Measurements from ENCODE around the gene BCAT1.
A peak's percentile ranks its signal among the peaks of the same experiment; 100 is the strongest.

BCAT1 gene

GRCh38 chr12:24996820-24997219 is 47.9 kb upstream of the BCAT1 start:
- H3F3A ChIP-seq (ENCODE audit: insufficient read depth, low read length) = peaks cover 5% of the 10 kb centered on the region; the same call in 1 of the 2 replicates
- peak overlapping the region; percentile 73 for H3K9ac ChIP-seq (ENCODE audit: low read length)
- TF ChIP-seq EZH2 (IDR thresholded peaks at IDR 0.05; ENCODE audit: borderline replicate concordance, low read length) = no peak
- no peak for TF ChIP-seq CTCF (IDR thresholded peaks at IDR 0.05; ENCODE audit: low read length)
- H3K4me2 ChIP-seq (ENCODE audit: low read length) = peak overlapping the region; percentile 73
- peaks cover 97% of the 10 kb centered on the region for H3K4me1 ChIP-seq (ENCODE audit: insufficient read depth, low read length, severe bottlenecking)
- H3K27ac ChIP-seq (ENCODE audit: low read depth, low read length, poor library complexity, severe bottlenecking) = peak overlapping the region; percentile 98
- no peak overlapping the region for H2AFZ ChIP-seq (ENCODE audit: low read length)
- no peaks in the 10 kb centered on the region for H3K9me3 ChIP-seq (ENCODE audit: low read length)
- H3K27me3 ChIP-seq (ENCODE audit: insufficient read depth, low read length) = no peaks in the 10 kb centered on the region
- H4K20me1 ChIP-seq (ENCODE audit: insufficient read depth, low read length) = no peaks in the 10 kb centered on the region
- H3K36me3 ChIP-seq (ENCODE audit: insufficient read depth, low read length) = no peaks in the 10 kb centered on the region
- no peaks in the 10 kb centered on the region for H3K79me2 ChIP-seq (ENCODE audit: insufficient read depth, low read length)
- H3K4me3 ChIP-seq (ENCODE audit: low read depth, low read length, poor library complexity, severe bottlenecking) = peak overlapping the region; percentile 46
- H3K9me2 ChIP-seq (ENCODE audit: low read depth, low read length) = no peaks in the 10 kb centered on the region

- Histone ChIP-seq H3K9me3 (ENCODE audit: low read length) (no peaks in the 10 kb centered on the region), H3K4me2 (ENCODE audit: low read length) (peak overlapping the region; percentile 73), H2AFZ (ENCODE audit: low read length) (no peak overlapping the region), H3K9me2 (ENCODE audit: low read depth, low read length) (no peaks in the 10 kb centered on the region), H4K20me1 (ENCODE audit: insufficient read depth, low read length) (no peaks in the 10 kb centered on the region), H3K27ac (ENCODE audit: low read depth, low read length, poor library complexity, severe bottlenecking) (peak overlapping the region; percentile 98), H3K27me3 (ENCODE audit: insufficient read depth, low read length) (no peaks in the 10 kb centered on the region), H3F3A (ENCODE audit: insufficient read depth, low read length) (peaks cover 5% of the 10 kb centered on the region; the same call in 1 of the 2 replicates), H3K9ac (ENCODE audit: low read length) (peak overlapping the region; percentile 73), H3K4me1 (ENCODE audit: insufficient read depth, low read length, severe bottlenecking) (peaks cover 96% of the 10 kb centered on the region), H3K79me2 (ENCODE audit: insufficient read depth, low read length) (no peaks in the 10 kb centered on the region), H3K4me3 (ENCODE audit: low read depth, low read length, poor library complexity, severe bottlenecking) (peak overlapping the region; percentile 46), H3K36me3 (ENCODE audit: insufficient read depth, low read length) (no peaks in the 10 kb centered on the region)
- TF ChIP-seq EZH2 (IDR thresholded peaks at IDR 0.05; ENCODE audit: borderline replicate concordance, low read length) (no peak), CTCF (IDR thresholded peaks at IDR 0.05; ENCODE audit: low read length) (no peak)
Observed at GRCh38 chr12:24996102-24996797, 47.3 kb upstream of the BCAT1 start.

GRCh38 chr12:24993793-24994192 is 44.9 kb upstream of the BCAT1 start:
- no peaks in the 10 kb centered on the region for H3K27me3 ChIP-seq (ENCODE audit: insufficient read depth, low read length)
- peak overlapping the region; percentile 22 for H3K9ac ChIP-seq (ENCODE audit: low read length)
- no peak overlapping the region for H3K4me3 ChIP-seq (ENCODE audit: low read depth, low read length, poor library complexity, severe bottlenecking)
- peak overlapping the region; percentile 75 for H3K27ac ChIP-seq (ENCODE audit: low read depth, low read length, poor library complexity, severe bottlenecking)
- TF ChIP-seq CTCF (IDR thresholded peaks at IDR 0.05; ENCODE audit: low read length) = no peak
- no peak for TF ChIP-seq EZH2 (IDR thresholded peaks at IDR 0.05; ENCODE audit: borderline replicate concordance, low read length)
- no peaks in the 10 kb centered on the region for H3K9me3 ChIP-seq (ENCODE audit: low read length)
- no peaks in the 10 kb centered on the region for H4K20me1 ChIP-seq (ENCODE audit: insufficient read depth, low read length)
- H3K9me2 ChIP-seq (ENCODE audit: low read depth, low read length) = no peaks in the 10 kb centered on the region
- H3K4me1 ChIP-seq (ENCODE audit: insufficient read depth, low read length, severe bottlenecking) = peaks cover 72% of the 10 kb centered on the region
- no peaks in the 10 kb centered on the region for H3K36me3 ChIP-seq (ENCODE audit: insufficient read depth, low read length)
- H3K4me2 ChIP-seq (ENCODE audit: low read length) = peak overlapping the region; percentile 30
- H3K79me2 ChIP-seq (ENCODE audit: insufficient read depth, low read length) = no peaks in the 10 kb centered on the region
- peaks cover 5% of the 10 kb centered on the region; the same call in 1 of the 2 replicates for H3F3A ChIP-seq (ENCODE audit: insufficient read depth, low read length)
- no peak overlapping the region for H2AFZ ChIP-seq (ENCODE audit: low read length)

Measured in OCI-LY1 (cell line).